CD1c-positive myeloid dendritic cell (primary cell): ENCODE measurements around the gene ECEL1.
"Not testable (repeated sequence)": the region's sequence is repeated elsewhere in the genome, so short reads cannot be mapped to it uniquely, and the experiment has no call there.

ENCODE experiments used
- DNase-seq: peaks from one replicate; pipeline ENCODE4 v3.0.0-alpha.2; 2016; ENCODE audit errors: extremely low spot score

The ECEL1 gene

DNA sequence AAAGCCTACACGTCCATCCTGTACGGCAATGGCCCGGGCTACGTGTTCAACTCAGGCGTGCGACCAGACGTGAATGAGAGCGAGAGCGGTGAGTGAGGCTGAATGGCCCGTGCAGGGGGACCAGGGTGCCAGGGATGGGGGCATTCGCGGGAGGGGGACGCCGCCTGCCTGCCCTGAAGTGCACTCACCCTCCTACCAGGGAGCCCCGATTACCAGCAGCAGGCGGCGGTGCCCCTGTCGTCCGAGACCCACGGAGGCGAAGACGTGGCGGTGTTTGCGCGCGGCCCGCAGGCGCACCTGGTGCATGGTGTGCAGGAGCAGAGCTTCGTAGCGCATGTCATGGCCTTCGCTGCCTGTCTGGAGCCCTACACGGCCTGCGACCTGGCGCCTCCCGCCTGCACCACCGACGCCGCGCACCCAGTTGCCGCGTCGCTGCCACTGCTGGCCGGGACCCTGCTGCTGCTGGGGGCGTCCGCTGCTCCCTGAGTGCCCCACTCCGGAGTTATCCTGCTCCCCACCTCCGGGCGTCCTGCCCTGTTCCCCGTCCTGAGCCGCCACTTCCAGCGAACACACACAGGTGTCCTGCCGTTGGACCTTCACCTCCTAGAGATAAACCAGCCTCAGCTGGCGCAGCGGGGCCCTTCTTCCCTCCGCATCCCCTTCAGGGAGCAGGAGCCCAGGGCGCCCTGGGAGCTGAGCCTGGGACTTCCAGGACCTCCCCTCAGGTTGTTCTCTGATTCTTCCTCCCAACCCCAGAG is 28.8 kb downstream of the ECEL1 start:
- DNase-seq, result no peak

GRCh38 chr2:232458051-232458660 is 29.5 kb downstream of the ECEL1 start:
- no peak for DNase-seq

- DNase-seq, result no peak
These were observed 30.3 kb downstream of the ECEL1 start for GRCh38 chr2:232457121-232458011.

DNA sequence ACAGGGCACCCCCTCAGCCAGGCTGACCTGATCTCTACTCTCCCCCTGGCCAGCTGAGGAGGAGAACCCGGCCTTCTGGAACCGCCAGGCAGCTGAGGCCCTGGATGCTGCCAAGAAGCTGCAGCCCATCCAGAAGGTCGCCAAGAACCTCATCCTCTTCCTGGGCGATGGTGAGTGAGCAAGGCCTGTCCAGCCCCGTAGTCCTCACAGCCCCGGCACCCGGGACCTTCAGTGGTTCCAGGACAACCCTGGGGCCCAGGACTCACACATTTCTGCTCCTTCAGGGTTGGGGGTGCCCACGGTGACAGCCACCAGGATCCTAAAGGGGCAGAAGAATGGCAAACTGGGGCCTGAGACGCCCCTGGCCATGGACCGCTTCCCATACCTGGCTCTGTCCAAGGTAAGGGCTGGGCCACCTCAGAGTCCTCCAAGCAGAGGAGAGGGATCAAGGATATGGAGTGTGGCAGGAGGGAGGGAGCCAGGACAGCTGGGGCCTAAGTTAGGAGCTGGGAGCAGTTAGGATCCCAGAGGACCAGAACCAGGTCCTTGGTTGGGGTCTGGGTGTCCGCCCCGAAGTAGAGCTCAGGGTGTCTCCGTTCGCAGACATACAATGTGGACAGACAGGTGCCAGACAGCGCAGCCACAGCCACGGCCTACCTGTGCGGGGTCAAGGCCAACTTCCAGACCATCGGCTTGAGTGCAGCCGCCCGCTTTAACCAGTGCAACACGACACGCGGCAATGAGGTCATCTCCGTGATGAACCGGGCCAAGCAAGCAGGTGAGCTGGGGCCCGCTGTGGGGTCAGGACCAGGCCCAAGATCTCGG is 31.1 kb downstream of the ECEL1 start:
- DNase-seq, result no peak

GRCh38 chr2:232455426-232456255 is 32.0 kb downstream of the ECEL1 start, which contains the start of gene ALPI:
Gene ALPI (plus strand): TSS chr2:232456153. CDS start chr2:232456200, 47 bp downstream.
- no peak for DNase-seq

DNA sequence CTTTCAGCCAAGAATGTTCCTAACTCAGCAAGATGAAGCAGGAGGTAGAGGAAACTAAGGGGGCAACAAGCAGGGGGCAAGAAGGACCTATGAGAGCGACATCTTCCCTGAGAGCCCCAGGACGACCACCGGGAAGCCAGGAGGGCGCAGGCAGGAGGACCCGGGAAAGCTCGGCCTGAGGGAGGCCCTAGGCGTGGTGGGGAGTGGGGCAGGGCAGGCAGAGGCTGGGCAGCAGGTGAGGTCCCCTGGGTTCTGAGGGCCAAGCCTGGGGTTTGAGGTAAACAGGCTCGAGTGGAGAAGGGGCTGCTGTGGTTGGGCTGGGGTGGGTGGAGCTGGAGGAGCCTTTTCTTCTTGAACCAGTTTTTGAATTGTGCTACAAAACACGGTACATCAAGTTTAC is 33.0 kb downstream of the ECEL1 start:
- DNase-seq, result no peak

- DNase-seq, result not testable (repeated sequence)
These were observed 36.0 kb downstream of the ECEL1 start for GRCh38 chr2:232451645-232452044.

DNA sequence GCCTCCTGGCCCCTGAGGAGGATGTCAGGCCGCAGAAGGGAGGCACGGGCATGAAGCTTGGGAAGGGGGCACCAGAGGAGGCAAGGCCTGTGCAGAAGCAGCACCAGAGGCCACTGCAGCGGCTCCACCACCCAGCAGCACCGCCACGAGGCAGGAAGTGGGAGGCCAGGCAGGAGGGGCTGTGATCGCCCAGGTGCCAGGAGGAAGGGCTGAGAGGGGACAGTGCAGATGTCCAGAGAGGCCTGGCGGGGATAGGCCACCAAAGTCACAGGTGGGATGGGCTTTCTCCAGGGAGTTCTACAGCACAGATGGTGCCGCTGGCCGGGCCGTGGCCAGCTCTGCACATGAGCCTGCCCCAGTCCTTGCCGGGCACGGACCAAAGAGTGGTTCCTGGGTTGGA is 37.7 kb downstream of the ECEL1 start:
- no peak for DNase-seq

DNA sequence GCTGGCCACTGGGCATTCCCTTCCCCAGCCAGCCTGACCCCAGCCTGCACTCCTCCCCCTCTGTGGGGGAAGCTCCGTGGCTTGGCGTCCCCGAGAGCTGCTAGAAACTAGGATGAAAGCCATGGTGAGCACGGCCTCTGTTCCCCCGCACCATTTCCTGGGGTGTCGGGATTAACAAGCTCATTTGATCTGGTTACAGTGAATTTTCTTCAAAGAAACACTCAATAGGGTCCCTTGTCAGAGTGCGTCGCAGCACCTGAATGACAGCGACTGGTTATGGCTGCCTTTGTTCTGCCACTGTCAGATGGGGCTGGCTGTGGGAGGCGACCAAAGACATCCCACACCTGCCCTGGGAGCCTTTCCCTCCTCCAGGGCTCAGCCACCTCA is 39.3 kb downstream of the ECEL1 start:
- no peak for DNase-seq

- DNase-seq, result no peak
These were observed 39.9 kb downstream of the ECEL1 start for GRCh38 chr2:232447638-232448303.

DNA sequence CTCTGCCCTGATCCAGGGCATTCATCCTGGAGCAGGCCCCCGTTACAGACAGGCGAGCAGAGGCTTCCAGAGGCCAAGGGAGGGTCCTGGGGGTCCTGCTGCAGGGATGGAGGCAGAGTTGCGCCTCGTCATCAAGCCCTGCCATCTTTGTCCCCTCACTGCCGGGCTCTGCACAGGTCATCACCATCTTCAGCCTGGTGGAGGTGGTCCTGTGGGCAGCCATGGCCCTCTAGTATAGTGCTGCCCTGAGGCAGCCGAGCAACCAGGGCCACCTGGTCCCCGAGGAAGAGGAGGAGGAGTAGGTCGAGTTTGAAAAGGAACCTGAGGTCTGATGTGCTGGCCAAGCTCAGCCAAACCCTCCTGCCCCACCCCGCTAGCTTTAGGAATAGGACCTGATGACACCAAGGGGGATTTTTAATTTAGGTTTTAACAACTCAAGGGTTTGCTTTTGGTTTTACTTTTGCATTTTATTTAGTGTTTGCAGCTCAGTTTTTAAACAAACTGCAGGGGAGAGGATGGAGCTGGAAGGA is 40.5 kb downstream of the ECEL1 start:
- DNase-seq, result no peak

- not testable (repeated sequence) for DNase-seq
These were observed 41.3 kb downstream of the ECEL1 start for GRCh38 chr2:232446266-232446777.

- not testable (repeated sequence) for DNase-seq
These were observed 42.3 kb downstream of the ECEL1 start for GRCh38 chr2:232445149-232445885.

DNA sequence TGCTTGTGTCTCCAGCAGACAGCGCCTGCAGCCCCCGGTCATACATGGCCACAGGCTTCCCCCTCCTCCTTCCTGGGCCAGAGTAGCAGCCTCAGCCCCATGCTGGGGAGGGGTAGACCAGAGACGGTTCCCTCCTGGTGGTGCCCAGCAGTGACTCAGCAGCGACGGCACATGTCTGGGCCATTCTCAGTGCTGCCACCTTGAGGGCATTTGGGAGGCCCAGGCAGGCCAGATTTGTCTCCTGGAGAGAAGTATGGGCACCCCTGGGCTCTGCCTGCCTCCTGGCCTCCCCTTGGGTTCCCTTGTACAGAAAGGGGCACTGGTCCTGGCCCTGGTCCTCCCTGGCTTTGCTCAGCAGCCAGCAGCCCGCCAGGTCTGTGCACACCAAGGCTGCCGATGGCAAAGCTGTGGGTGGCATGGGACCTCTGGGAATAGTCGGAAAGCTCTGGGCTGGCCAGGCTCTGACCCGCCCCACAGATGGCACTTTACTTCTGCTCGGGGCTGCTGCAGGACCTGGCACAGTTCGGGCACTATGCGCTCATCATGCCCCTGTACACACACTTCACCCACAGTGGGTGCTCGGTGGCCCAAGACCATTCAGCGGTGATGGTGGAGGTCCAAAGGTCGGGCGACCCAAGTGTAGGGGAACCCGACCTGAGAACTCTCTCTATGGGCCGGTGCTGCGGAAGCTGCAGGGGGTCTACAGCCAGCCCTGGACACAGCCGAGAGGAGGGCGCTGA is 43.1 kb downstream of the ECEL1 start:
- DNase-seq, result peak; percentile 72

DNA sequence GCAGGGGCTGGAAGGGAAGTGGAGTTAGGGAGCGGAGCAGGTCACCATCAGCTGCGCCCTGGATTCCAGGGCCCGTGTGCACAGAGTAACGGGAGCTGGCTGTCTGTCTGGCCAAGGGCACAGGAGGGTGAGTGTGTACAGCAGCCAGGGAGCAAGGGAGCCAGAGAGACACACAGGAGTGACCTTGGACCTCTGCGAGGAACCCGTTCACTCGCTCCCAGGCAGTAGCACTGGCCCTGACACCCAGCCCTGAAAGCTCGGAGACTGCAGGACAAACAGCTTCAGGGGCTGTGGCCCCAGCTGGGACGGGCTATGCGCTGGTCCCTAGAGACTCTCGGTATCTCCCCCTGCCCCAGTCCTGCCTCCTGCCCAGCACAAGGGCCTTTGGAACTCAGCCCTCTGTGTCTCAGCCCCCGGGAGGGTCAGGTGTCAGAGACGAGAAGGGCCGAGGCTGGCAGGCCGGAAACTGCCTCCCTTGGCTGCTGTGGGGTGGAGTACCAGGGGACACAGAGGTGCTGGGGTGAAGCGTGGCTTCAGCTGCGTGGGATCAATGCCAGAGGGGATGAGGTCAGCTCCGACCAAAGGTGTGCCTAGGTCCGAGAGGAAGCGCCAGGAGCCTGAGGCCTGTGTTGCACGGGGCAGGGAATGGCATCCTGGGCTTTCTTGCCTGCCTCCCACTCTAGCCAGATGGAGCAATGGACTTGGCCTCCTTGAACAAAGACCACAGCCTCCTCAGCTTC is 43.8 kb downstream of the ECEL1 start:
- not testable (repeated sequence) for DNase-seq

- DNase-seq, result not testable (repeated sequence)
These were observed 44.6 kb downstream of the ECEL1 start for GRCh38 chr2:232443047-232443446.

- DNase-seq, result not testable (repeated sequence)
These were observed 45.2 kb downstream of the ECEL1 start for GRCh38 chr2:232442431-232442830.
